Hepatocyte (in vitro differentiated cells): Measurements from ENCODE around the gene ZFAND5. TPM values are rescaled to one million over a fixed set of nuclear protein-coding genes. Genes with fewer than 3 reads are reported as not detected.

ENCODE experiments used
- DNase-seq: peaks from one replicate; pipeline ENCODE4 v3.0.0-alpha.2; 2016; ENCODE audit warnings: low spot score
- H2AFZ ChIP-seq: fragments of 200-600 bp; sonication (generic); 2 replicates; pipeline ENCODE4 v1.6.0; 2016; ENCODE audit warnings: antibody characterized with exemption, mild to moderate bottlenecking
- H3K27ac ChIP-seq: fragments of 200-600 bp; sonication (generic); 2 replicates; pipeline ENCODE4 v1.5.1; 2016; ENCODE audit warnings: mild to moderate bottlenecking
- H3K27me3 ChIP-seq: fragments of 200-600 bp; sonication (generic); 2 replicates; pipeline ENCODE4 v1.6.1; 2016
- H3K36me3 ChIP-seq: fragments of 200-600 bp; sonication (generic); replicated peaks from 2 replicates; pipeline ENCODE4 v1.5.1; 2016; ENCODE audit warnings: low read depth; ENCODE audit not compliant: insufficient read depth
- H3K4me1 ChIP-seq: fragments of 200-600 bp; sonication (generic); 2 replicates; pipeline ENCODE4 v1.5.1; 2016; ENCODE audit warnings: mild to moderate bottlenecking, moderate library complexity; ENCODE audit not compliant: insufficient read depth
- H3K4me2 ChIP-seq: fragments of 200-600 bp; sonication (generic); 2 replicates; pipeline ENCODE4 v1.6.0; 2016
- H3K4me3 ChIP-seq: fragments of 200-600 bp; sonication (generic); 2 replicates; pipeline ENCODE4 v1.5.1; 2016; ENCODE audit warnings: mild to moderate bottlenecking
- H3K79me2 ChIP-seq: fragments of 200-600 bp; sonication (generic); 2 replicates; pipeline ENCODE4 v1.6.0; 2017; ENCODE audit warnings: mild to moderate bottlenecking
- H3K9me2 ChIP-seq: fragments of 200-600 bp; sonication (generic); replicated peaks from 2 replicates; pipeline ENCODE4 v1.6.0; 2017; ENCODE audit warnings: mild to moderate bottlenecking; ENCODE audit not compliant: insufficient read depth
- H3K9me3 ChIP-seq: fragments of 200-600 bp; sonication (generic); 2 replicates; pipeline ENCODE4 v1.5.1; 2016; ENCODE audit warnings: low read depth, mild to moderate bottlenecking
- H4K20me1 ChIP-seq: fragments of 200-600 bp; sonication (generic); 2 replicates; pipeline ENCODE4 v1.6.0; 2016; ENCODE audit warnings: mild to moderate bottlenecking; ENCODE audit not compliant: insufficient read depth, poor library complexity, severe bottlenecking
- EZH2 ChIP-seq: fragments of 200-600 bp; sonication (generic); IDR thresholded peaks from 2 replicates; pipeline ENCODE4 v1.6.1; 2016; ENCODE audit warnings: antibody characterized with exemption, mild to moderate bottlenecking, borderline replicate concordance
- EZH2phosphoT487 ChIP-seq: fragments of 200-600 bp; sonication (generic); IDR thresholded peaks from one replicate; pipeline ENCODE4 v1.6.1; 2018; ENCODE audit warnings: antibody characterized with exemption, mild to moderate bottlenecking, low read depth, moderate library complexity; ENCODE audit not compliant: unreplicated experiment, severe bottlenecking
- WGBS: methylation state at CpG from one replicate; pipeline ENCODE4 v1.1.6; 2016; ENCODE audit warnings: low lambda C conversion rate; ENCODE audit errors: missing lambda C conversion rate; 5-methylcytosine and 5-hydroxymethylcytosine counted together
- polyA plus RNA-seq: library from polyadenylated mRNA; unstranded; fragments of >200 nt; fragmentation: Nextera tagmentation; extraction: Ambion mirVana; gene quantifications from 2 replicates; pipeline ENCODE4 v1.2.1, GENCODE V29; 2016
- total RNA-seq: library from RNA; depleted of rRNA; stranded (reverse); fragments of >200 nt; gene quantifications from 2 replicates; pipeline ENCODE4 v1.2.3, GENCODE V29; 2014
- TF ChIP-seq, protein P1 (sequence below): fragments of 200-600 bp; sonication (generic); IDR thresholded peaks from 2 replicates; pipeline ENCODE4 v1.5.1; 2016; ENCODE audit warnings: antibody characterized with exemption, mild to moderate bottlenecking; ENCODE audit not compliant: poor library complexity

The ZFAND5 gene
- total and polyA plus RNA-seq, 2 experiments from 2014 or later, result 208 to 288 TPM

DNA sequence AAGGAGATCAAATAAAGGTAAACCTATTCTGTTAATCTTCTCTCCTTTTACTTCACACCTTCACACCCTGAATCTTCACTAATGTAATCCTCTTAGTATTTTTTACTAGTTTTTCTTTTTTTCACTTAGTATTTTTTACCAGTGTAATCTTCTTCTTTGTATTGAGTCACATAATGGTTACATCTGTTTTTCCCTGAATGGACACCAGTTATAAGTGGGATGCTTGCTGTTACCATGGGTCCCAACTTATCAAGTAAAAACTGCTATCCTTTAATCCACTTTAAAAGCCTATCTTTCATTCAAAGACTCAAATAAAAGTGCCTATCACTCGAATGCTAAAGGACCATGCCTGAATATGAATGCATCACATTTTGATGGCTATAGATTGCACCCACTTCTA, 15.1 kb downstream of the ZFAND5 start:
- no peak overlapping the region for H2AFZ ChIP-seq
- H3K4me1 ChIP-seq, result peaks cover 11% of the 10 kb centered on the region
- no peak for DNase-seq
- H4K20me1 ChIP-seq, result peaks cover 8% of the 10 kb centered on the region
- no peak overlapping the region for H3K4me3 ChIP-seq
- H3K4me2 ChIP-seq, result no peak overlapping the region
- no peaks in the 10 kb centered on the region for H3K36me3 ChIP-seq
- no peaks in the 10 kb centered on the region for H3K9me3 ChIP-seq
- TF ChIP-seq EZH2, result no peak
- TF ChIP-seq EZH2phosphoT487, result no peak
- TF ChIP-seq, protein P1, sequence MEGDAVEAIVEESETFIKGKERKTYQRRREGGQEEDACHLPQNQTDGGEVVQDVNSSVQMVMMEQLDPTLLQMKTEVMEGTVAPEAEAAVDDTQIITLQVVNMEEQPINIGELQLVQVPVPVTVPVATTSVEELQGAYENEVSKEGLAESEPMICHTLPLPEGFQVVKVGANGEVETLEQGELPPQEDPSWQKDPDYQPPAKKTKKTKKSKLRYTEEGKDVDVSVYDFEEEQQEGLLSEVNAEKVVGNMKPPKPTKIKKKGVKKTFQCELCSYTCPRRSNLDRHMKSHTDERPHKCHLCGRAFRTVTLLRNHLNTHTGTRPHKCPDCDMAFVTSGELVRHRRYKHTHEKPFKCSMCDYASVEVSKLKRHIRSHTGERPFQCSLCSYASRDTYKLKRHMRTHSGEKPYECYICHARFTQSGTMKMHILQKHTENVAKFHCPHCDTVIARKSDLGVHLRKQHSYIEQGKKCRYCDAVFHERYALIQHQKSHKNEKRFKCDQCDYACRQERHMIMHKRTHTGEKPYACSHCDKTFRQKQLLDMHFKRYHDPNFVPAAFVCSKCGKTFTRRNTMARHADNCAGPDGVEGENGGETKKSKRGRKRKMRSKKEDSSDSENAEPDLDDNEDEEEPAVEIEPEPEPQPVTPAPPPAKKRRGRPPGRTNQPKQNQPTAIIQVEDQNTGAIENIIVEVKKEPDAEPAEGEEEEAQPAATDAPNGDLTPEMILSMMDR, result no peak
- H3K27ac ChIP-seq, result no peak overlapping the region
- peaks cover 9% of the 10 kb centered on the region for H3K79me2 ChIP-seq
- H3K27me3 ChIP-seq, result no peaks in the 10 kb centered on the region
- WGBS, result 47% methylated on average over 1 of the region's 1 CpG
- H3K9me2 ChIP-seq, result no peaks in the 10 kb centered on the region

DNA sequence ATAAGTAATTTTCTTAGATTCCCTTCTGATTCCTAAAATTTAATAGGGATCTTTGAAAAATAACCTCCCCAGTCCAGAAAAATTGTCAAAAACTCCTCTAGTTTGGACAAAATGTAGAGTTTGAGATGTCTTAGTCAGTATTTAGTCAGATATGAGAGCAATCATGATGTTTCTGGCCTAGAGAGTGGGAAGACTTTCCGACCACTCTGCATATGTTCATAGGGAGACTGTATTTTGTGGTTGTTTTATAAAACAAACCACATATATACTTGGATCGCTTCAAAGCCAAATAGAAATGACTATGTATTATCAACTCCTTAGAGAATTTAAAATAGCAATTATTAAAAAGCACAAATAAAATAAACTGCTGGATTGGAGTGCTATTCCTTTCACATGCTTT, 15.8 kb downstream of the ZFAND5 start:
- Histone ChIP-seq H2AFZ (no peak overlapping the region), H3K4me1 (peaks cover 4% of the 10 kb centered on the region), H3K9me3 (no peaks in the 10 kb centered on the region), H4K20me1 (peaks cover 2% of the 10 kb centered on the region), H3K79me2 (peaks cover 2% of the 10 kb centered on the region), H3K9me2 (no peaks in the 10 kb centered on the region), H3K4me2 (no peak overlapping the region), H3K4me3 (no peak overlapping the region), H3K27me3 (no peaks in the 10 kb centered on the region), H3K36me3 (no peaks in the 10 kb centered on the region), H3K27ac (no peak overlapping the region)
- no peak for DNase-seq
- TF ChIP-seq EZH2phosphoT487 (no peak), EZH2 (no peak)
- TF ChIP-seq, protein P1, result no peak
- WGBS, result 90% methylated on average over 2 of the region's 2 CpGs

GRCh38 chr9:72346333-72346732, 18.7 kb downstream of the ZFAND5 start:
- DNase-seq, result no peak
- 95% methylated on average over 1 of the region's 1 CpG for WGBS
- H3K36me3 ChIP-seq, result no peaks in the 10 kb centered on the region

More at GRCh38 chr9:72346333-72346732, 18.7 kb downstream of the ZFAND5 start:
- H3K9me2 ChIP-seq, result no peaks in the 10 kb centered on the region
- H3K27me3 ChIP-seq, result no peaks in the 10 kb centered on the region
- no peak overlapping the region for H2AFZ ChIP-seq
- no peak overlapping the region for H3K27ac ChIP-seq
- TF ChIP-seq EZH2phosphoT487, result no peak
- TF ChIP-seq, protein P1, result no peak
- no peak for TF ChIP-seq EZH2
- no peaks in the 10 kb centered on the region for H3K79me2 ChIP-seq
- no peaks in the 10 kb centered on the region for H4K20me1 ChIP-seq
- no peaks in the 10 kb centered on the region for H3K4me1 ChIP-seq
- no peak overlapping the region for H3K4me3 ChIP-seq
- H3K4me2 ChIP-seq, result no peak overlapping the region
- H3K9me3 ChIP-seq, result no peaks in the 10 kb centered on the region
